22Rv1 (cell line): ENCODE data around the gene CALM3.

Experiments used
- ZFX ChIP-seq: fragments of 450-650 bp; IDR thresholded peaks from 2 replicates; pipeline ENCODE4 v1.6.1; 2017; ENCODE audit warnings: antibody characterized with exemption, borderline replicate concordance
- TF ChIP-seq, protein P1 (sequence below): fragments of 450-650 bp; IDR thresholded peaks from 2 replicates; pipeline ENCODE4 v1.5.1; 2017; ENCODE audit warnings: mild to moderate bottlenecking

DNA sequence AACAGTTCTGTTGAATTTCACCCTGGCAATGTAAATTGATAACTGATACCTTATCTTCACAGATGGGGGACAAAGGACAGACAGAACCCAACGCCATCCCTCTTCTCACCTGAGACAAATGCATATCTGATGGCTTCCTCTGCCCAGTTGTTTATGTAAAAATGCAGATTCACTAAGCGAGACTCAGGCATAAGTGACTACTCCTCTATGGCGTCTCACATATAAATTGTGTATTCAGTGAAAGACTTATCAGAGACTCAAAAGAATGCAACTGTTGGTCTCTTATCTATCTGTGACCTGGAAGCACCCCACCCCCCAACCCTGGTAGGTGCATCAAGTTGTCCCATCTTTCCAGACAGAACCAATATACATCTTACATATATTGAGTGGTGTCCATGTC lies 13.3 kb upstream of the CALM3 start:
- TF ChIP-seq, protein P1, sequence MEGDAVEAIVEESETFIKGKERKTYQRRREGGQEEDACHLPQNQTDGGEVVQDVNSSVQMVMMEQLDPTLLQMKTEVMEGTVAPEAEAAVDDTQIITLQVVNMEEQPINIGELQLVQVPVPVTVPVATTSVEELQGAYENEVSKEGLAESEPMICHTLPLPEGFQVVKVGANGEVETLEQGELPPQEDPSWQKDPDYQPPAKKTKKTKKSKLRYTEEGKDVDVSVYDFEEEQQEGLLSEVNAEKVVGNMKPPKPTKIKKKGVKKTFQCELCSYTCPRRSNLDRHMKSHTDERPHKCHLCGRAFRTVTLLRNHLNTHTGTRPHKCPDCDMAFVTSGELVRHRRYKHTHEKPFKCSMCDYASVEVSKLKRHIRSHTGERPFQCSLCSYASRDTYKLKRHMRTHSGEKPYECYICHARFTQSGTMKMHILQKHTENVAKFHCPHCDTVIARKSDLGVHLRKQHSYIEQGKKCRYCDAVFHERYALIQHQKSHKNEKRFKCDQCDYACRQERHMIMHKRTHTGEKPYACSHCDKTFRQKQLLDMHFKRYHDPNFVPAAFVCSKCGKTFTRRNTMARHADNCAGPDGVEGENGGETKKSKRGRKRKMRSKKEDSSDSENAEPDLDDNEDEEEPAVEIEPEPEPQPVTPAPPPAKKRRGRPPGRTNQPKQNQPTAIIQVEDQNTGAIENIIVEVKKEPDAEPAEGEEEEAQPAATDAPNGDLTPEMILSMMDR: no peak
- no peak for TF ChIP-seq ZFX
